GM19099 (cell line): ENCODE results near the gene MUC6.

Experiments used
- POLR2A ChIP-seq: IDR thresholded peaks from 3 replicates; pipeline ENCODE4 v1.6.1; 2011; ENCODE audit warnings: low read depth; ENCODE audit not compliant: insufficient read length; ENCODE audit errors: extremely low read depth

The MUC6 gene

GRCh38 chr11:1017269-1018005, 19.1 kb downstream of the MUC6 start:
- no peak for TF ChIP-seq POLR2A

- no peak for TF ChIP-seq POLR2A
Observed at GRCh38 chr11:1015826-1016545, 20.5 kb downstream of the MUC6 start.

GRCh38 chr11:1015064-1015463, 21.5 kb downstream of the MUC6 start:
- no peak for TF ChIP-seq POLR2A

GRCh38 chr11:1014276-1014675, 22.2 kb downstream of the MUC6 start:
- no peak for TF ChIP-seq POLR2A

- no peak for TF ChIP-seq POLR2A
Observed at GRCh38 chr11:1013631-1013935, 22.9 kb downstream of the MUC6 start.

GRCh38 chr11:1012740-1013630, 23.5 kb downstream of the MUC6 start:
- no peak for TF ChIP-seq POLR2A

GRCh38 chr11:1012291-1012690, 24.2 kb downstream of the MUC6 start:
- no peak for TF ChIP-seq POLR2A

- no peak for TF ChIP-seq POLR2A
Observed at GRCh38 chr11:1011320-1011698, 25.2 kb downstream of the MUC6 start.

- TF ChIP-seq POLR2A = no peak
Observed at GRCh38 chr11:1010551-1011319, 25.8 kb downstream of the MUC6 start.

- TF ChIP-seq POLR2A = no peak
Observed at GRCh38 chr11:1009991-1010390, 26.5 kb downstream of the MUC6 start.

- TF ChIP-seq POLR2A = no peak
Observed at GRCh38 chr11:1009371-1009770, 27.1 kb downstream of the MUC6 start.

- no peak for TF ChIP-seq POLR2A
Observed at GRCh38 chr11:1008803-1009145, 27.7 kb downstream of the MUC6 start.

GRCh38 chr11:1008001-1008802, 28.3 kb downstream of the MUC6 start:
- no peak for TF ChIP-seq POLR2A

GRCh38 chr11:1007279-1007678, 29.2 kb downstream of the MUC6 start:
- TF ChIP-seq POLR2A = no peak

GRCh38 chr11:1006762-1007161, 29.8 kb downstream of the MUC6 start:
- no peak for TF ChIP-seq POLR2A

- TF ChIP-seq POLR2A = no peak
Observed at GRCh38 chr11:1005928-1006327, 30.6 kb downstream of the MUC6 start.
